GM12891 (cell line): ENCODE results near the gene MTRF1L.

Experiments used
- POLR2A ChIP-seq: IDR thresholded peaks from 2 replicates; pipeline ENCODE4 v1.6.1; 2011; ENCODE audit warnings: low read depth, low read length, control low read depth
- POLR2AphosphoS5 ChIP-seq: IDR thresholded peaks from 2 replicates; pipeline ENCODE4 v1.6.1; 2011; ENCODE audit warnings: low read depth, low read length, control low read depth
- SPI1 ChIP-seq: IDR thresholded peaks from 2 replicates; pipeline ENCODE4 v1.6.1; 2011; ENCODE audit warnings: low read depth, low read length, control low read depth
- TAF1 ChIP-seq: IDR thresholded peaks from 2 replicates; pipeline ENCODE4 v1.6.1; 2011; ENCODE audit warnings: low read depth, low read length, control low read depth

DNA sequence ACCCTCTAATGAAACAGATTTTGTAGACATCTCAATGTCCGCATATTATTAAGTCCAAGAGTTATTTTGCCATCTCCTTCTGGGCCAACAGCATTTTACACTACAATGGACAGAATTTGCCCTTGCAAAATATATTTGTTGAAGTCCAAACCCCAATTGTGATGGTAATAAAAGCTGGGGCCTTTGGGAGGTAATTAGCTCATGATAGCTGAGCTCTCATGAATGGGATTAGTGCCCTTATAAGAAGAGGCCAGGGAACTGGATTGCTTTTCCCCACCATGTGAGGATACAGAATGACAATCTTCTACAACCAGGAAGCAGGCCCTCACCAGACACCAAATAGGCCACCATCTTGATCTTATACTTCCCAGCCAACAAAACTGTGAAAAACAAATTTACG is 44.9 kb upstream of the MTRF1L start:
- TF ChIP-seq POLR2A, result no peak
- TF ChIP-seq POLR2AphosphoS5, result no peak
- no peak for TF ChIP-seq TAF1
- TF ChIP-seq SPI1, result no peak
